ENCODE results near the gene CDH13. TPM values are rescaled to one million over a fixed set of nuclear protein-coding genes. Genes with fewer than 3 reads are reported as not detected.

CDH13 gene
- total and polyA plus RNA-seq, 9 of the 15 experiments (the other 6 are each of a cell fraction or from before 2014, with no cell fraction given) = 0.03 TPM; not detected in 8

GRCh38 chr16:82892324-82892723 lies 265.6 kb downstream of the CDH13 start:
- no peak overlapping the region for H3K9ac ChIP-seq (ENCODE audit: insufficient read depth in 1 of 2, low read depth in 2 of 2, low read length in 2 of 2)
- DNase-seq (ENCODE audit: extremely low read depth in 1 of 4, low spot score in 3 of 4) (no peak), FAIRE-seq (no peak), ATAC-seq (no peak)
- intact Hi-C loops (cut with micrococcal nuclease) (no loop called here), in situ Hi-C loops (cut with MboI) (no loop called here)
- BruUV-seq (replicated peaks) = no TSS peak
- no peak overlapping the region for H2AFZ ChIP-seq (ENCODE audit: low read depth, low read length)
- CTCF ChIA-PET (ENCODE audit: low intra/inter-chr PET ratio) = no interaction called here
- no peak overlapping the region for H3K27ac ChIP-seq (ENCODE audit: extremely low read depth, low read depth, low read length)
- H3K4me2 ChIP-seq (ENCODE audit: insufficient read depth, low read length) = no peak overlapping the region
- H3K9me3 ChIP-seq (replicated peaks; ENCODE audit: control insufficient read depth, insufficient read depth, low read depth, low read length) = no peaks in the 10 kb centered on the region; the same call in 1 of the 2 replicates
- H3K4me1 ChIP-seq (replicated peaks in 1 of 2; ENCODE audit: control insufficient read depth in 2 of 2, insufficient read depth in 2 of 2, low read length in 2 of 2) = no peaks in the 10 kb centered on the region
- no peaks in the 10 kb centered on the region for H3K9me1 ChIP-seq (ENCODE audit: control insufficient read depth, insufficient read depth, low read length)
- H3K36me3 ChIP-seq (ENCODE audit: control insufficient read depth, insufficient read depth, low read length) = no peaks in the 10 kb centered on the region
- no peaks in the 10 kb centered on the region for H3K27me3 ChIP-seq (ENCODE audit: control insufficient read depth in 2 of 2, insufficient read depth in 2 of 2, low read length in 2 of 2)
- WGBS (ENCODE audit: insufficient coverage, low coverage, missing lambda C conversion rate) = 0% methylated on average over 2 of the region's 2 CpGs
- TF ChIP-seq ZNF165 (CRISPR knock-in tag; IDR thresholded peaks at IDR 0.05; ENCODE audit: borderline replicate concordance) (no peak), PHTF2 (CRISPR knock-in tag; IDR thresholded peaks at IDR 0.05) (no peak), PHF8 (IDR thresholded peaks at IDR 0.05; ENCODE audit: borderline replicate concordance, low read length) (no peak), RBM22 (IDR thresholded peaks at IDR 0.05; ENCODE audit: low read depth, low read length, poor library complexity, severe bottlenecking) (no peak), MXI1 (IDR thresholded peaks at IDR 0.05; ENCODE audit: low read depth, low read length) (no peak), SAFB (IDR thresholded peaks at IDR 0.05; ENCODE audit: borderline replicate concordance, low read depth, low read length) (no peak), LARP7 (IDR thresholded peaks at IDR 0.05) (no peak), STAT6 (CRISPR knock-in tag; IDR thresholded peaks at IDR 0.05) (no peak), SMARCA5 (IDR thresholded peaks at IDR 0.05) (no peak)
- no peak overlapping the region for H3K4me3 ChIP-seq
- no peaks in the 10 kb centered on the region for H3K79me2 ChIP-seq (ENCODE audit: control insufficient read depth, insufficient read depth, low read length)
- H4K20me1 ChIP-seq (replicated peaks; ENCODE audit: control insufficient read depth, insufficient read depth, low read length) = no peaks in the 10 kb centered on the region
- POLR2A ChIA-PET = no interaction called here

Data from K562 (cell line).